ENCODE measurements around the gene TCF20.

The TCF20 gene

GRCh38 chr22:42270510-42271190, at the start of gene TCF20:
TCF20 (minus strand) TSS chr22:42270653; CDS start chr22:42215305, 55,348 bp downstream.
- DNase-seq, result peak; percentile 32

- no peak for DNase-seq
These were observed 48.9 kb upstream of the TCF20 start for GRCh38 chr22:42319386-42319785.

- no peak for DNase-seq
These were observed 48.5 kb upstream of the TCF20 start for GRCh38 chr22:42318967-42319366.

DNA sequence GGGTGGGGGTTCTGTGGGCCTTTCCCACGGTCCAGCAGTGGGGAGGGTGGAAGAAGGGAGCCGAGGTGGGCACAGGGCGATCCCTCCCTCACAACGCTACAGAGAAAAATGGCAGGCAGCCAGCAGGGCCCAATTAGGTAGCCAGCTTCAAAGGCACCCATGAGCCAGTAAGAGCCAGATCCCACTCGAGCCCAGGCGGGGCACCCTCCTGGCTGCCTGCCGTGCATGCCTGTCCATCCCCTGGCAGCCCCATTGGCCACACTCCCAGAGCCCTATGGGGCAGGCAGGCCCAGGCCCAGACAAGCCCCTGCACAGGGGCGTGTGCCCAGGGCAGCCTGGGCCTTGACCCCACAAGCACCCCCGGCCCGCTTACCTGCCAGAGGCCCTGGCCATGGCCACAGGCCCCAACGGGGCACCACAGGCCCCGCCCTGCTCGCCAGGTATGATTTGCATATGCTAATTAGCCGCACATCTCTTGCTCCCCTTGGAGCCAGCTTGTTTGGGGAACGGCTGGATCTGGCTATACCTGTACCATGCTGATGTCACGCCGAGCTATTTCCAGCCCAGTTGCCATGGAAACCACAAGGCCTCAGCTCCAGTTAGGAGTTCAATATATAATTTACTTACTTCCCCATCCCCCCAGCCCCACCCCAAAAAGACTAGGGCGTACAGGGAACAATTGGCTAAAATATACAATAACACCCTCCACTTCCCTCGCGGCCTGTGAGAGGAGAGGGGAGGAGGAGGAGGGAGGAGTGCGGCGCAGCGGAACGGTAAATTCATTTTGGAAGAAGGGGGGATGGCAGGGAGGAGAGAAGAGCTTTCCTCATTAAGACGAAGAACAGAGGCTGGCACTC, 47.5 kb upstream of the TCF20 start:
- DNase-seq, result peak; percentile 84

DNA sequence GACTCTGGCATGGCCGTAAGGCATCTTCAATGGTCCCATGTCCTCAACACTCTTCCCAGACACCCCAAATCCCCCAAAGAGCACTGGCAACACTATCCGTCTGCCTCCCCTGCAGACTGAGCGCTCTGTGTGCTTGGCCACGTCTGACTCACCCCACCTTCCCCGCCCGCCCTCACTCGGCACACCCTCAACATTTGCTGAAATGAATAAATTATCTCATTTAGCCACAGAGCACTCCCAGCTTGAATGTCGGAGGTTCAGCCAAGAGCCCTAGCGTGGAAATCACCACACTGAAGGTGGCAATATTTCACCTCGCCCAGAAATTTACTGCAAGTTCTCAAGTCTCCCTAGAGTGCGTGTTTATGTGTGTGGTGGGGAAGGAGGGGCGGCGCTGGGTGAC, 46.6 kb upstream of the TCF20 start:
- no peak for DNase-seq

DNA sequence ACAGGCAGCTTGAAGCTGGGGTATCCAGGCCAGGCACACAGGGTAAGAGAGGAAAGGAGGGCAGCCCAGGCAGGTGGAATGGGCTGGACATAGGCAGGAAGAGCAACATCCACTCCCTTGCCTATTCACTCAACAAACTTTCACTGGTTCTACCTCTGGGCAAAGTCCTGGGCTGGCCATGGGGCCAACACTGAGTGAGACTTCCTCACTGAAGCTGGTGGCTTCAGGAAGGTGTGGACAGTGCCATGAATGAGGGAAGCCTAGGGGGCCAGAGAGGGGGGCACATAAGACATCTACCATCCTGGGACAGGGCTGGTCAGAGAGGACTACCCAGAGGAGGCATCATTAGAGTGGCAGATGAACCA, 44.9 kb upstream of the TCF20 start:
- no peak for DNase-seq

DNA sequence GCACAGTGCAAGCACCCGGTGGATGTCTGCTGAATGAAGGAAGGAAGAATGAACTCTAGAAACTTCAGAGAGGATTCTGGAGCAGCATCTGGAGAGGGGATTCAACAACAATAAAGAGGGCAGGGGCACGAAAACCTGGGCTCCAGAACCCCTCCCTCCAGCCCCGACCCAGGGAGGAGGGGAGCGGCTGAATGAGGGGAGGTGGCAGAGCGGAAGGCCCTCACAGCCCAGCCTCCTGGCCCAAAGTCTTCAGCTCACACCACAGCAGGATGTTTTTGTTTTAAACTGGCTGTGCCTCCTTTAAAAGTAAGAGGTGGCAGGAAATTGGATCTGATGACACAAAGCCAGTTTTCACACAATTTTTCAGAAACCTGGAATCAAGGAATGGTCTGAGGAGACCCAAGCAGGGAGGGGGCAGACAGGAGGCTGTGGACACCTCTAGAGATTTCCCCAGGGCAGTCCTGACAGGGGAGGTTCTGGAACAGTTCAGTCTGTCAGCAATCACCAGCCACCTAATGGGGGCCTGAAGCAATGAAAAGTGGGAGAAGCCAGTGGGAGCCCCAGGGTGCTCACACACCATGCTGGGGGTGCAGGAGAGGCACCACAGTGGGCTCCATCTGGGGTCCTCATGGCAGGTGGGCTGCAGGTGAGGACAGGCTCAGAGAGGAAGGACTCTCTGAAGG, 44.4 kb upstream of the TCF20 start:
- no peak for DNase-seq

GRCh38 chr22:42313804-42314581, 43.5 kb upstream of the TCF20 start:
- no peak for DNase-seq

GRCh38 chr22:42313204-42313603, 42.8 kb upstream of the TCF20 start:
- no peak for DNase-seq

- no peak for DNase-seq
These were observed 40.0 kb upstream of the TCF20 start for GRCh38 chr22:42310291-42311015.

- no peak for DNase-seq
These were observed 39.4 kb upstream of the TCF20 start for GRCh38 chr22:42309865-42310264.

DNA sequence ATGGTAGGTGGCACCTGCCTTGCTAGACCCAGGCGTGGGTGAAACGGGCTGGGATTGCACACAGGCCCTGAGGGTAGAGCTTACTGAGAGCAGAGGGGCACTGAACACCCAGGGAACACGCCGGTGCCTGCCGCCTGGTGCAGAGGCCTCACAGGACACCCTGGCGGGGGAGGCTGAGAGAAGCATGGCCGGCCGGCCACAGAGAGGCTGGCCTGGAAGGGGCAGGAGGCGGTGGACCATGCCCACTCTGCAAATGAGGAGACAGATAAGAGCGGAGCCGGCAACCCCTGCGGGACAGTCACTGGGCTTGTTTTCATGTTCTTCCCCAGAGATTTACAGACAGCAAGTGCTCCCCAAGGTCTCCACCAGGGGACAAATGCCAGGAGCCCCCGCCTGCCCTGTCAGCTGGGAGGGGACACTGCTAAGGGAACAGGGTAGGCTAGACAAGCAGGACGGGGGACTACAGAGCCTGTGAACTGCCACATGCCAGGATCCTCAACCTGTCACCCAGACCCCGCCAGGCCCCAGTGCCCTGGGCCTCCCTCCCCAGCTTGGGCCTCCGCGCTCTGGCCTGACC, 38.5 kb upstream of the TCF20 start:
- DNase-seq, result no peak

- DNase-seq, result no peak
These were observed 37.5 kb upstream of the TCF20 start for GRCh38 chr22:42307806-42308563.

DNA sequence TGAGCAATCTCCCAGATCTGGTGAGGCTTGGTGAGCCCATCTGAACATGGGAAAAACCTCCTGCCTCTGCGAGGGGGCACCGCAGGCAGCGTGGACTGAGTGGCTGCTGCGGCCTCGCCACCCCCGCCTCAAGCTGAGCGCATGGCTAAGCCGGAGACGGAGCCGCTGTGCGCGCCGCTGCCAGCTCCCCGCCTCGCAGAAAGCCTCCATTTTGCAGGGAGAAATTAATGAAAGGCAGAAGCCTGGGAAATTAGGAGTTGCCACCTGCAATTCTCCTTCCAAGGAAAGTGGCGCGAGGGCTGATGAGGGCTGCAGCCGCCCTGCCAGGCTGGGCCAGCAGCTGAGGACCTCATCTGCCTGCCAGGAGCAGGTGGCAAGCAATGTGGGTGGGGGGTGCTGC, 35.6 kb upstream of the TCF20 start:
- DNase-seq, result no peak

DNA sequence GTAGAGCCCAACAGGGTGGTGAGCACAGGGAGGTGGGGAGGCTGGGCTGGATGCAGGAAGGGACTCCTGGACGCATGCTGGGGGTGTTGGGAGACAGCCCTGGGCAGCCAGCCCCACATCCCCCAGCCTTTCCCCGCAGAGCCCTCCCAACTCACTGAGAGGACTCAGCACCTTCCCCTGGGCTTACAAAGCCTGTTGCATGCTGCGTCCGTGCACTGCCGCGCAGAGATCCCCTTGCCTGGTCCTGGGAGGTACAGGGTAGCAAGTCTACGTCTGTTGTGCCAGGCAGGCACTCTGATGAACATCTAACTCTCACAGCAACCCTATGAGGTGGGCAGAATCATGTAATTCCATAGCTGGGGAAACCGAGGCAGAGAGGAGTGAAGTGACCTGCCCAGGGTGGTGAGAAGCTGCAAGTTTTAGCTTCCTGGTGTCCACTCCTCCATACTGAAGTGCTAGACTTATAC, 33.9 kb upstream of the TCF20 start:
- DNase-seq, result no peak

GRCh38 chr22:42303396-42304323, 33.2 kb upstream of the TCF20 start:
- DNase-seq, result no peak

- DNase-seq, result no peak
These were observed 31.3 kb upstream of the TCF20 start for GRCh38 chr22:42301742-42302102.

- DNase-seq, result no peak
These were observed 30.8 kb upstream of the TCF20 start for GRCh38 chr22:42301077-42301741.

All from NCI-H2227 treated with DMSO at 0.1 percent for 48 hours (cell line).